CD14-positive monocyte (primary cell): ENCODE data around the gene CHKB. TPM values are rescaled to one million over a fixed set of nuclear protein-coding genes. Genes with fewer than 3 reads are reported as not detected.

ENCODE experiments used
- DNase-seq, 3 donors: peaks; one replicate each; pipeline ENCODE4 v3.0.0-alpha.2; 2011 to 2022
- H2AFZ ChIP-seq: 2 replicates; pipeline ENCODE4 v1.6.0; 2012; ENCODE audit warnings: mild to moderate bottlenecking, low read depth, low read length, inconsistent platforms; ENCODE audit not compliant: insufficient read depth, poor library complexity, severe bottlenecking
- H3K27ac ChIP-seq, 2 donors: 1 replicate in 1 of 2; 2 replicates in 1 of 2; pipeline ENCODE4 v1.5.1; 2012 to 2013; ENCODE audit warnings: low read length in 2 of 2, control low read depth in 1 of 2, inconsistent platforms in 1 of 2, low read depth in 1 of 2, mild to moderate bottlenecking in 1 of 2
- H3K27me3 ChIP-seq, 2 donors: one replicate each; pipeline versions ENCODE4 v1.6.0 to v1.6.1; 2011 to 2013; ENCODE audit warnings: low read length in 2 of 2; ENCODE audit not compliant: control insufficient read depth in 2 of 2, insufficient read depth in 2 of 2
- H3K36me3 ChIP-seq, 2 donors: replicated peaks in 1 of 2; 1 replicate in 1 of 2; 2 replicates in 1 of 2; pipeline versions ENCODE4 v1.5.1 to v1.6.1; 2012 to 2013; ENCODE audit warnings: low read length in 2 of 2, control low read depth in 1 of 2, inconsistent platforms in 1 of 2, mild to moderate bottlenecking in 1 of 2; ENCODE audit not compliant: insufficient read depth in 2 of 2, control insufficient read depth in 1 of 2
- H3K4me1 ChIP-seq, 2 donors: 1 replicate in 1 of 2; 2 replicates in 1 of 2; pipeline versions ENCODE4 v1.5.1 to v1.6.1; 2012 to 2013; ENCODE audit warnings: low read length in 2 of 2, control low read depth in 1 of 2, inconsistent platforms in 1 of 2, mild to moderate bottlenecking in 1 of 2, moderate library complexity in 1 of 2; ENCODE audit not compliant: insufficient read depth in 2 of 2, control insufficient read depth in 1 of 2
- H3K4me2 ChIP-seq: replicated peaks from 2 replicates; pipeline ENCODE3; 2012; ENCODE audit warnings: low read length, moderate library complexity, mild to moderate bottlenecking; ENCODE audit not compliant: poor library complexity, severe bottlenecking; ENCODE audit errors: extremely low read depth
- H3K4me3 ChIP-seq, 3 experiments: fragments of 200-600 bp in 1 of 3; sonication (generic) in 1 of 3; replicated peaks in 1 of 3; 1 replicate in 2 of 3; 2 replicates in 1 of 3; pipeline ENCODE4 v1.5.1; 2011 to 2013; ENCODE audit warnings: low read length in 3 of 3, mild to moderate bottlenecking in 3 of 3, control low read depth in 2 of 3, low read depth in 2 of 3, inconsistent platforms in 1 of 3, moderate library complexity in 1 of 3
- H3K79me2 ChIP-seq: 2 replicates; pipeline ENCODE4 v1.6.0; 2012; ENCODE audit warnings: mild to moderate bottlenecking, control low read depth, inconsistent platforms, low read length, moderate library complexity; ENCODE audit not compliant: insufficient read depth
- H3K9ac ChIP-seq: 2 replicates; pipeline ENCODE4 v1.6.0; 2017; ENCODE audit warnings: low read length, mild to moderate bottlenecking; ENCODE audit not compliant: insufficient read depth, poor library complexity, severe bottlenecking
- H3K9me3 ChIP-seq, 2 donors: replicated peaks in 1 of 2; 1 replicate in 1 of 2; 2 replicates in 1 of 2; pipeline versions ENCODE4 v1.5.1 to v1.6.1; 2012 to 2013; ENCODE audit warnings: low read length in 2 of 2, control low read depth in 1 of 2; ENCODE audit not compliant: control insufficient read depth in 1 of 2, insufficient read depth in 1 of 2
- H4K20me1 ChIP-seq: 2 replicates; pipeline ENCODE4 v1.6.0; 2012; ENCODE audit warnings: mild to moderate bottlenecking, low read length, control low read depth, moderate library complexity; ENCODE audit not compliant: insufficient read depth
- H3K27ac Mint-ChIP-seq, 7 donors: one replicate each; pipeline ENCODE4 v1.8.0; 2020; ENCODE audit warnings: mild to moderate bottlenecking in 7 of 7, mixed read lengths in 7 of 7, moderate library complexity in 6 of 7, inconsistent platforms in 2 of 7
- H3K27me3 Mint-ChIP-seq, 3 donors: one replicate each; pipeline ENCODE4 v1.8.0; 2021 to 2022; ENCODE audit warnings: low read depth in 3 of 3, mild to moderate bottlenecking in 3 of 3, mixed read lengths in 3 of 3, moderate library complexity in 3 of 3, inconsistent platforms in 1 of 3
- H3K36me3 Mint-ChIP-seq, 2 donors: one replicate each; pipeline ENCODE4 v1.8.0; 2020; ENCODE audit warnings: mixed read lengths in 2 of 2, inconsistent platforms in 1 of 2, mild to moderate bottlenecking in 1 of 2
- H3K4me1 Mint-ChIP-seq: one replicate; pipeline ENCODE4 v1.8.0; 2020; ENCODE audit warnings: mild to moderate bottlenecking, mixed read lengths
- H3K4me3 Mint-ChIP-seq, 2 donors: one replicate each; pipeline ENCODE4 v1.8.0; 2020; ENCODE audit warnings: mild to moderate bottlenecking in 2 of 2, mixed read lengths in 2 of 2, moderate library complexity in 1 of 2
- H3K9me3 Mint-ChIP-seq, 7 donors: one replicate each; pipeline ENCODE4 v1.8.0; 2020 to 2022; ENCODE audit warnings: mixed read lengths in 7 of 7, mild to moderate bottlenecking in 6 of 7, moderate library complexity in 6 of 7, inconsistent platforms in 2 of 7
- CTCF ChIP-seq: fragments of 200-600 bp; IDR thresholded peaks from one replicate; pipeline ENCODE4 v1.8.0; 2022; ENCODE audit warnings: antibody characterized with exemption, mild to moderate bottlenecking
- WGBS: methylation state at CpG from one replicate; pipeline ENCODE4 v1.1.5; 2013; ENCODE audit warnings: missing lambda C conversion rate; ENCODE audit not compliant: insufficient coverage; 5-methylcytosine and 5-hydroxymethylcytosine counted together
- intact Hi-C, 2 donors: fragments of 100-400 bp; cut with micrococcal nuclease; formaldehyde crosslinking; loops; one replicate each; pipeline versions ENCODE4 v1.15.0 to v1.15.1; 2023
- polyA minus RNA-seq: library from RNA; depleted of rRNA, polyadenylated mRNA; stranded (reverse); fragments of >200 nt; gene quantifications from 2 replicates; pipeline ENCODE4 v1.2.3, GENCODE V29; 2012
- polyA plus RNA-seq, 3 donors: library from polyadenylated mRNA; depleted of rRNA in 1 of 3; unstranded in 2 of 3; stranded (reverse) in 1 of 3; fragments of 300-500 nt in 2 of 3; fragments of >200 nt in 1 of 3; fragmentation: Illumina TruSeq in 2 of 3; gene quantifications; 1 replicate in 2 of 3; 2 replicates in 1 of 3; pipeline ENCODE4 v1.2.3, GENCODE V29; 2012 to 2021
- total RNA-seq, 12 experiments: library from RNA in 1 of 12; stranded (reverse) in 1 of 12; fragments of 120-200 nt in 1 of 12; gene quantifications; one replicate each; pipeline ENCODE4 v1.2.4 and lab custom pipeline; 2013 to 2026; ENCODE audit warnings: mixed read lengths in 6 of 12, inconsistent platforms in 1 of 12

Gene CHKB
- total RNA-seq (2013): 141 TPM
- 100 to 1,000 TPM in 1 of 3 donors, 10 to 100 TPM in 2; 29.1 to 286 (median 31.3) TPM for polyA plus RNA-seq
- polyA minus RNA-seq: 37.8 and 54.2 TPM in 2 replicates
- total RNA-seq (lab: John Stamatoyannopoulos, UW): 0.28 to 1.2 (median 0.62) reads per million in 11 experiments

- H2AFZ ChIP-seq: peak within 1 kb of the TSS; percentile 76
- no peak for TF ChIP-seq CTCF
- H3K27ac Mint-ChIP-seq: peak within 1 kb of the TSS; percentile 79 to 95 (median 92)
- H3K4me1 ChIP-seq: peaks cover 23 to 41% of the 10 kb centered on the region in 2 donors
- intact Hi-C loops: loop anchor here (2.0 to 5.0 kb wide), 5 partner anchors 20 to 75 kb away; partner anchors contain the start of genes SCO2 (in 2 of the 2), ARSA (in 1 of the 2), KLHDC7B (in 1 of the 2) and LMF2 (in 1 of the 2)
- no peaks in the 10 kb centered on the region for H3K9me3 Mint-ChIP-seq
- H3K9ac ChIP-seq: peak within 1 kb of the TSS; percentile 93
- peak within 1 kb of the TSS; percentile 82 to 94 for H3K4me3 Mint-ChIP-seq
- H3K36me3 Mint-ChIP-seq: peaks cover 27 to 33% of the 10 kb centered on the region in 2 donors
- H4K20me1 ChIP-seq: peaks cover 37% of the 10 kb centered on the region
- H3K4me2 ChIP-seq: peak within 1 kb of the TSS; percentile 93
- under 1% methylated on average over 91 of the region's 96 CpGs for WGBS
- DNase-seq: peak; percentile 96 to 97 (median 96)
- H3K27ac ChIP-seq: peak within 1 kb of the TSS; percentile 83 to 92
- H3K36me3 ChIP-seq: peaks cover 0 to 25% of the 10 kb centered on the region in 2 donors
- H3K27me3 ChIP-seq: peaks cover 0 to 3% of the 10 kb centered on the region in 2 donors
- peak within 1 kb of the TSS; percentile 39 to 82 (median 51) for H3K4me3 ChIP-seq
- peaks cover 6 to 14% (median 11%) of the 10 kb centered on the region in 3 donors for H3K27me3 Mint-ChIP-seq
- peaks cover 21% of the 10 kb centered on the region for H3K79me2 ChIP-seq
- H3K9me3 ChIP-seq: no peaks in the 10 kb centered on the region
- peaks cover 33% of the 10 kb centered on the region for H3K4me1 Mint-ChIP-seq
These were observed at the start of gene CHKB for GRCh38 chr22:50582493-50583293. CHKB (minus strand) TSS chr22:50582849; CDS start chr22:50582781, 68 bp downstream.

- H3K4me1 Mint-ChIP-seq: peaks cover 19% of the 10 kb centered on the region
- Histone ChIP-seq H3K27me3 (no peaks in the 10 kb centered on the region), H2AFZ (no peak overlapping the region), H3K79me2 (peaks cover 10% of the 10 kb centered on the region), H3K9ac (no peak overlapping the region), H4K20me1 (peaks cover 8% of the 10 kb centered on the region), H3K4me2 (no peak overlapping the region), H3K36me3 (peaks cover 2 to 7% of the 10 kb centered on the region in 2 donors), H3K9me3 (no peaks in the 10 kb centered on the region), H3K4me3 (no peak overlapping the region), H3K4me1 (peaks cover 19 to 24% of the 10 kb centered on the region in 2 donors), H3K27ac (no peak overlapping the region)
- peaks cover 7 to 13% of the 10 kb centered on the region in 2 donors for H3K36me3 Mint-ChIP-seq
- DNase-seq: peak in 2 of 3 donors; percentile 21 to 38
- intact Hi-C loops: no loop called here
- peaks cover 0 to 4% (median 3%) of the 10 kb centered on the region in 3 donors for H3K27me3 Mint-ChIP-seq
- TF ChIP-seq CTCF: no peak
- H3K27ac Mint-ChIP-seq: no peak overlapping the region
- H3K4me3 Mint-ChIP-seq: no peak overlapping the region
- WGBS: 94% methylated on average over 2 of the region's 5 CpGs
- no peaks in the 10 kb centered on the region for H3K9me3 Mint-ChIP-seq
These were observed 47.7 kb upstream of the CHKB start for GRCh38 chr22:50630376-50630775.
